ENCODE measurements around the gene CDR2L.

- TF ChIP-seq MAX (IDR thresholded peaks at IDR 0.05) (no peak), EGR1 (IDR thresholded peaks at IDR 0.05; ENCODE audit: low read depth in 2 of 2) (no peak), YY1 (IDR thresholded peaks at IDR 0.05) (no peak)
Observed at GRCh38 chr17:74949455-74950115, 37.8 kb upstream of the CDR2L start.
